K562 (cell line): ENCODE measurements around the gene KHDRBS2. TPM values are rescaled to one million over a fixed set of nuclear protein-coding genes. Genes with fewer than 3 reads are reported as not detected.

Source experiments
- ATAC-seq: fragments of 200-7000 bp; cut with Tn5 transposase; 3 replicates; pipeline ENCODE4 v1.9.1; 2020; ENCODE audit warnings: moderate library complexity
- BruUV-seq: library from RNA; stranded (reverse); fragments of 400-500 nt; replicated peaks from 2 replicates; lab custom pipeline; 2021; lab: Mats Ljungman, UMichigan
- CTCF ChIA-PET: fragments of 300-600 bp; formaldehyde crosslinking; extraction: SDS; loops from one replicate; lab custom pipeline; 2021; ENCODE audit warnings: low intra/inter-chr PET ratio; lab: Yijun Ruan, JAX
- POLR2A ChIA-PET: fragments of 300-600, 350-650 bp; sonication (Branson Sonifier 250); formaldehyde crosslinking; extraction: SDS; loops from one replicate; lab custom pipeline; 2021; ENCODE audit warnings: antibody characterized with exemption, inconsistent platforms; lab: Yijun Ruan, JAX
- DNase-seq, 4 experiments: peaks; one replicate each; pipeline versions ENCODE4 v3.0.0 to v3.0.0-alpha.2; 2011 to 2018; ENCODE audit warnings: low spot score in 3 of 4, mixed read lengths in 3 of 4; ENCODE audit errors: extremely low read depth in 1 of 4
- FAIRE-seq: peaks from 2 replicates; lab custom pipeline; 2011; peaks lifted over from hg19 to GRCh38; lab: Jason Lieb, UNC
- H2AFZ ChIP-seq: 2 replicates; pipeline ENCODE4 v1.6.0; 2011; ENCODE audit warnings: low read depth, low read length, control low read depth, inconsistent platforms
- H3K27ac ChIP-seq: fragments of 200-600 bp; 3 replicates; pipeline ENCODE4 v1.8.0; 2011; ENCODE audit warnings: low read depth, mild to moderate bottlenecking, control low read depth, inconsistent platforms, low read length, moderate library complexity, mixed read lengths; ENCODE audit errors: extremely low read depth
- H3K27me3 ChIP-seq, 2 experiments: fragments of 300-600 bp in 1 of 2; 2 replicates in 1 of 2; 3 replicates in 1 of 2; pipeline versions ENCODE4 v1.6.0 to v1.8.0; 2011; ENCODE audit warnings: inconsistent platforms in 2 of 2, low read length in 2 of 2, mild to moderate bottlenecking in 1 of 2, mixed read lengths in 1 of 2, moderate library complexity in 1 of 2; ENCODE audit not compliant: control insufficient read depth in 2 of 2, insufficient read depth in 2 of 2
- H3K36me3 ChIP-seq: fragments of 300-600 bp; 3 replicates; pipeline ENCODE4 v1.8.0; 2011; ENCODE audit warnings: mild to moderate bottlenecking, low read length, inconsistent platforms; ENCODE audit not compliant: control insufficient read depth, insufficient read depth
- H3K4me1 ChIP-seq, 2 experiments: fragments of 200-600 bp in 1 of 2; replicated peaks in 1 of 2; 2 replicates in 1 of 2; 3 replicates in 1 of 2; pipeline versions ENCODE4 v1.5.1 to v1.8.0; 2011; ENCODE audit warnings: inconsistent platforms in 2 of 2, low read length in 2 of 2, mild to moderate bottlenecking in 1 of 2, mixed read lengths in 1 of 2, moderate library complexity in 1 of 2; ENCODE audit not compliant: control insufficient read depth in 2 of 2, insufficient read depth in 2 of 2
- H3K4me2 ChIP-seq: 2 replicates; pipeline ENCODE4 v1.6.1; 2011; ENCODE audit warnings: low read length, control low read depth, inconsistent platforms, mixed read lengths; ENCODE audit not compliant: insufficient read depth
- H3K4me3 ChIP-seq: fragments of 200-600 bp; sonication (generic), shearing (Covaris generic); 2 replicates; pipeline ENCODE4 v1.5.1; 2016; ENCODE audit warnings: control low read depth, inconsistent platforms
- H3K79me2 ChIP-seq: fragments of 200-600 bp; 3 replicates; pipeline ENCODE4 v1.8.0; 2011; ENCODE audit warnings: low read length, inconsistent platforms; ENCODE audit not compliant: control insufficient read depth, insufficient read depth
- H3K9ac ChIP-seq, 2 experiments: 2 replicates each; pipeline versions ENCODE4 v1.6.0 to v1.6.1; 2011; ENCODE audit warnings: low read depth in 2 of 2, low read length in 2 of 2, control low read depth in 1 of 2, inconsistent platforms in 1 of 2, mild to moderate bottlenecking in 1 of 2, mixed read lengths in 1 of 2; ENCODE audit not compliant: insufficient read depth in 1 of 2
- H3K9me1 ChIP-seq: one replicate; pipeline ENCODE4 v1.6.0; 2011; ENCODE audit warnings: inconsistent platforms, mild to moderate bottlenecking, low read length, moderate library complexity; ENCODE audit not compliant: control insufficient read depth, insufficient read depth
- H3K9me3 ChIP-seq: replicated peaks from 2 replicates; pipeline ENCODE4 v1.5.1; 2011; ENCODE audit warnings: low read depth, low read length, inconsistent platforms; ENCODE audit not compliant: control insufficient read depth, insufficient read depth
- H4K20me1 ChIP-seq: replicated peaks from 2 replicates; pipeline ENCODE4 v1.6.1; 2011; ENCODE audit warnings: low read length, inconsistent platforms, mixed read lengths; ENCODE audit not compliant: control insufficient read depth, insufficient read depth
- MED1 ChIP-seq: sonication (generic); formaldehyde crosslinking; IDR thresholded peaks from 2 replicates; pipeline ENCODE4 v1.8.1; 2023; ENCODE audit warnings: missing genetic modification reagents, borderline replicate concordance
- MIER1 ChIP-seq: fragments of 450-650 bp; IDR thresholded peaks from 2 replicates; pipeline ENCODE4 v1.6.1; 2016; ENCODE audit warnings: antibody characterized with exemption, mild to moderate bottlenecking, low read depth
- NR1H2 ChIP-seq: sonication (generic); formaldehyde crosslinking; IDR thresholded peaks from 2 replicates; pipeline ENCODE4 v1.4.0; 2020; ENCODE audit warnings: mild to moderate bottlenecking, missing genetic modification reagents
- NR4A1 ChIP-seq, 2 experiments: fragments of 250-450 bp in 1 of 2; fragments of 450-650 bp in 1 of 2; sonication (Bioruptor Pico) in 1 of 2; IDR thresholded peaks; 2 replicates each; pipeline versions ENCODE4 v1.4.0 to v1.6.1; 2016 to 2020; ENCODE audit warnings: mild to moderate bottlenecking in 2 of 2, missing compliant biosample characterization in 1 of 2, missing genetic modification characterization in 1 of 2, moderate library complexity in 1 of 2
- WGBS: fragments of 100-300 bp; shearing (Covaris generic); methylation state at CpG from one replicate; pipeline ENCODE4 v1.1.6; 2016; ENCODE audit warnings: low coverage, mixed read lengths; ENCODE audit not compliant: insufficient coverage; ENCODE audit errors: missing lambda C conversion rate; 5-methylcytosine and 5-hydroxymethylcytosine counted together
- in situ Hi-C: fragments of 300-500 bp; cut with MboI; formaldehyde crosslinking; loops from 4 replicates; pipeline ENCODE4 v1.15.0; 2018; ENCODE audit warnings: inconsistent platforms, mixed read lengths
- intact Hi-C: fragments of 100-400 bp; cut with micrococcal nuclease; formaldehyde crosslinking; loops from 2 replicates; pipeline ENCODE4 v1.14.2; 2022
- polyA plus RNA-seq, 8 experiments: library from polyadenylated mRNA; depleted of rRNA in 4 of 8; stranded (reverse) in 5 of 8; unstranded in 3 of 8; fragments of >200 nt; fragmentation: Nextera tagmentation in 2 of 8; fragmentation: Illumina TruSeq in 1 of 8; extraction: Ambion mirVana in 2 of 8; extraction: Trizol in 1 of 8; gene quantifications; 2 replicates each; pipeline versions ENCODE4 v1.2.1 to v1.2.3, GENCODE V29; 2011 to 2014; ENCODE audit warnings: inconsistent platforms in 1 of 8, missing spikeins in 1 of 8
- total RNA-seq, 7 experiments: library from RNA; depleted of rRNA in 6 of 7; stranded (reverse); fragments of >200 nt in 6 of 7; fragmentation: Illumina TruSeq in 2 of 7; extraction: Trizol in 2 of 7; gene quantifications; 2 replicates each; pipeline versions ENCODE4 v1.2.1 to v1.2.3, GENCODE V29; 2011 to 2021; ENCODE audit warnings: low replicate concordance in 1 of 7
- TF ChIP-seq, protein P1 (sequence below): fragments of 200-600 bp; sonication (generic); IDR thresholded peaks from one replicate; pipeline ENCODE4 v1.6.1; 2012; ENCODE audit warnings: mild to moderate bottlenecking, low read depth, low read length, inconsistent platforms

The KHDRBS2 gene
- total and polyA plus RNA-seq, 9 of the 15 experiments (the other 6 are each of a cell fraction or from before 2014, with no cell fraction given), result not detected

GRCh38 chr6:62217866-62218265, 68.2 kb downstream of the KHDRBS2 start:
- Histone ChIP-seq H3K36me3 (no peaks in the 10 kb centered on the region), H2AFZ (no peak overlapping the region), H4K20me1 (no peaks in the 10 kb centered on the region), H3K79me2 (no peaks in the 10 kb centered on the region), H3K4me1 (no peaks in the 10 kb centered on the region), H3K4me3 (no peak overlapping the region), H3K27me3 (no peaks in the 10 kb centered on the region), H3K9me3 (peaks cover 2% of the 10 kb centered on the region; the same call in 1 of the 2 replicates), H3K9ac (no peak overlapping the region), H3K9me1 (no peaks in the 10 kb centered on the region), H3K4me2 (no peak overlapping the region), H3K27ac (no peak overlapping the region)
- ChIA-PET CTCF (no interaction called here), POLR2A (no interaction called here)
- no peak for FAIRE-seq
- in situ Hi-C loops (no loop called here), intact Hi-C loops (no loop called here)
- DNase-seq, result no peak
- TF ChIP-seq MIER1 (no peak), NR4A1 (CRISPR knock-in tag; IDR thresholded peaks at IDR 0.05) (no peak), NR4A1 (tag; IDR thresholded peaks at IDR 0.05) (no peak), MED1 (CRISPR knock-in tag) (no peak), NR1H2 (CRISPR knock-in tag) (no peak)
- BruUV-seq, result no TSS peak
- ATAC-seq, result no peak
- 4% methylated on average over 4 of the region's 4 CpGs for WGBS

DNA sequence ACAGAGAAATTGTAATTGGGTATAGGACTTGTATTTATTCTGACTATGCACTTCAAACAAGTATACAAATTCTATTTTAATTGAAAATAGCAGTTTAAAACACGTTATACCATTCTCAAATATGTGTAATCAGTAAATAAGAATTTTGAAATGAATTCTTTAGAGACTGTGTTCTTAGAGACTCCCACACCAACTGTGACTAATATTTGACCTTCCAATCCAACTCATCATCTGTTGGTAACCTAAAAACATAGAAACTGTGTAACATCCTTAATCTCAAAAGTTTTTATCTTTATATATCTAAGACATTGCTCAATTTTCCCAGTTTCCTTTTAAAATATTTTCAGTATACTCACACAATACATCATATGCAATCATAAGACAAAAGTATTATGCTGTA, 83.9 kb downstream of the KHDRBS2 start:
- Histone ChIP-seq H3K9me3 (no peaks in the 10 kb centered on the region), H3K4me2 (no peak overlapping the region), H4K20me1 (no peaks in the 10 kb centered on the region), H3K27me3 (no peaks in the 10 kb centered on the region), H2AFZ (no peak overlapping the region), H3K9me1 (no peaks in the 10 kb centered on the region), H3K27ac (no peak overlapping the region), H3K9ac (no peak overlapping the region), H3K79me2 (no peaks in the 10 kb centered on the region), H3K4me3 (no peak overlapping the region), H3K4me1 (no peaks in the 10 kb centered on the region), H3K36me3 (no peaks in the 10 kb centered on the region)
- CTCF ChIA-PET, result no interaction called here
- in situ Hi-C loops, result no loop called here
- POLR2A ChIA-PET, result no interaction called here
- 0% methylated on average over 1 of the region's 1 CpG for WGBS
- DNase-seq (no peak), FAIRE-seq (no peak), ATAC-seq (no peak)
- BruUV-seq, result no TSS peak
- intact Hi-C loops, result no loop called here
- TF ChIP-seq, protein P1, sequence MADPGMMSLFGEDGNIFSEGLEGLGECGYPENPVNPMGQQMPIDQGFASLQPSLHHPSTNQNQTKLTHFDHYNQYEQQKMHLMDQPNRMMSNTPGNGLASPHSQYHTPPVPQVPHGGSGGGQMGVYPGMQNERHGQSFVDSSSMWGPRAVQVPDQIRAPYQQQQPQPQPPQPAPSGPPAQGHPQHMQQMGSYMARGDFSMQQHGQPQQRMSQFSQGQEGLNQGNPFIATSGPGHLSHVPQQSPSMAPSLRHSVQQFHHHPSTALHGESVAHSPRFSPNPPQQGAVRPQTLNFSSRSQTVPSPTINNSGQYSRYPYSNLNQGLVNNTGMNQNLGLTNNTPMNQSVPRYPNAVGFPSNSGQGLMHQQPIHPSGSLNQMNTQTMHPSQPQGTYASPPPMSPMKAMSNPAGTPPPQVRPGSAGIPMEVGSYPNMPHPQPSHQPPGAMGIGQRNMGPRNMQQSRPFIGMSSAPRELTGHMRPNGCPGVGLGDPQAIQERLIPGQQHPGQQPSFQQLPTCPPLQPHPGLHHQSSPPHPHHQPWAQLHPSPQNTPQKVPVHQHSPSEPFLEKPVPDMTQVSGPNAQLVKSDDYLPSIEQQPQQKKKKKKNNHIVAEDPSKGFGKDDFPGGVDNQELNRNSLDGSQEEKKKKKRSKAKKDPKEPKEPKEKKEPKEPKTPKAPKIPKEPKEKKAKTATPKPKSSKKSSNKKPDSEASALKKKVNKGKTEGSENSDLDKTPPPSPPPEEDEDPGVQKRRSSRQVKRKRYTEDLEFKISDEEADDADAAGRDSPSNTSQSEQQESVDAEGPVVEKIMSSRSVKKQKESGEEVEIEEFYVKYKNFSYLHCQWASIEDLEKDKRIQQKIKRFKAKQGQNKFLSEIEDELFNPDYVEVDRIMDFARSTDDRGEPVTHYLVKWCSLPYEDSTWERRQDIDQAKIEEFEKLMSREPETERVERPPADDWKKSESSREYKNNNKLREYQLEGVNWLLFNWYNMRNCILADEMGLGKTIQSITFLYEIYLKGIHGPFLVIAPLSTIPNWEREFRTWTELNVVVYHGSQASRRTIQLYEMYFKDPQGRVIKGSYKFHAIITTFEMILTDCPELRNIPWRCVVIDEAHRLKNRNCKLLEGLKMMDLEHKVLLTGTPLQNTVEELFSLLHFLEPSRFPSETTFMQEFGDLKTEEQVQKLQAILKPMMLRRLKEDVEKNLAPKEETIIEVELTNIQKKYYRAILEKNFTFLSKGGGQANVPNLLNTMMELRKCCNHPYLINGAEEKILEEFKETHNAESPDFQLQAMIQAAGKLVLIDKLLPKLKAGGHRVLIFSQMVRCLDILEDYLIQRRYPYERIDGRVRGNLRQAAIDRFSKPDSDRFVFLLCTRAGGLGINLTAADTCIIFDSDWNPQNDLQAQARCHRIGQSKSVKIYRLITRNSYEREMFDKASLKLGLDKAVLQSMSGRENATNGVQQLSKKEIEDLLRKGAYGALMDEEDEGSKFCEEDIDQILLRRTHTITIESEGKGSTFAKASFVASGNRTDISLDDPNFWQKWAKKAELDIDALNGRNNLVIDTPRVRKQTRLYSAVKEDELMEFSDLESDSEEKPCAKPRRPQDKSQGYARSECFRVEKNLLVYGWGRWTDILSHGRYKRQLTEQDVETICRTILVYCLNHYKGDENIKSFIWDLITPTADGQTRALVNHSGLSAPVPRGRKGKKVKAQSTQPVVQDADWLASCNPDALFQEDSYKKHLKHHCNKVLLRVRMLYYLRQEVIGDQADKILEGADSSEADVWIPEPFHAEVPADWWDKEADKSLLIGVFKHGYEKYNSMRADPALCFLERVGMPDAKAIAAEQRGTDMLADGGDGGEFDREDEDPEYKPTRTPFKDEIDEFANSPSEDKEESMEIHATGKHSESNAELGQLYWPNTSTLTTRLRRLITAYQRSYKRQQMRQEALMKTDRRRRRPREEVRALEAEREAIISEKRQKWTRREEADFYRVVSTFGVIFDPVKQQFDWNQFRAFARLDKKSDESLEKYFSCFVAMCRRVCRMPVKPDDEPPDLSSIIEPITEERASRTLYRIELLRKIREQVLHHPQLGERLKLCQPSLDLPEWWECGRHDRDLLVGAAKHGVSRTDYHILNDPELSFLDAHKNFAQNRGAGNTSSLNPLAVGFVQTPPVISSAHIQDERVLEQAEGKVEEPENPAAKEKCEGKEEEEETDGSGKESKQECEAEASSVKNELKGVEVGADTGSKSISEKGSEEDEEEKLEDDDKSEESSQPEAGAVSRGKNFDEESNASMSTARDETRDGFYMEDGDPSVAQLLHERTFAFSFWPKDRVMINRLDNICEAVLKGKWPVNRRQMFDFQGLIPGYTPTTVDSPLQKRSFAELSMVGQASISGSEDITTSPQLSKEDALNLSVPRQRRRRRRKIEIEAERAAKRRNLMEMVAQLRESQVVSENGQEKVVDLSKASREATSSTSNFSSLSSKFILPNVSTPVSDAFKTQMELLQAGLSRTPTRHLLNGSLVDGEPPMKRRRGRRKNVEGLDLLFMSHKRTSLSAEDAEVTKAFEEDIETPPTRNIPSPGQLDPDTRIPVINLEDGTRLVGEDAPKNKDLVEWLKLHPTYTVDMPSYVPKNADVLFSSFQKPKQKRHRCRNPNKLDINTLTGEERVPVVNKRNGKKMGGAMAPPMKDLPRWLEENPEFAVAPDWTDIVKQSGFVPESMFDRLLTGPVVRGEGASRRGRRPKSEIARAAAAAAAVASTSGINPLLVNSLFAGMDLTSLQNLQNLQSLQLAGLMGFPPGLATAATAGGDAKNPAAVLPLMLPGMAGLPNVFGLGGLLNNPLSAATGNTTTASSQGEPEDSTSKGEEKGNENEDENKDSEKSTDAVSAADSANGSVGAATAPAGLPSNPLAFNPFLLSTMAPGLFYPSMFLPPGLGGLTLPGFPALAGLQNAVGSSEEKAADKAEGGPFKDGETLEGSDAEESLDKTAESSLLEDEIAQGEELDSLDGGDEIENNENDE, result no peak
